ENCODE measurements around the gene MUC5B. TPM values are rescaled to one million over a fixed set of nuclear protein-coding genes. Genes with fewer than 3 reads are reported as not detected.
"Not testable (repeated sequence)": the region's sequence is repeated elsewhere in the genome, so short reads cannot be mapped to it uniquely, and the experiment has no call there.

MUC5B gene
- polyA plus RNA-seq, 3 donors: 0.13 to 0.37 TPM; not detected in 1

DNA sequence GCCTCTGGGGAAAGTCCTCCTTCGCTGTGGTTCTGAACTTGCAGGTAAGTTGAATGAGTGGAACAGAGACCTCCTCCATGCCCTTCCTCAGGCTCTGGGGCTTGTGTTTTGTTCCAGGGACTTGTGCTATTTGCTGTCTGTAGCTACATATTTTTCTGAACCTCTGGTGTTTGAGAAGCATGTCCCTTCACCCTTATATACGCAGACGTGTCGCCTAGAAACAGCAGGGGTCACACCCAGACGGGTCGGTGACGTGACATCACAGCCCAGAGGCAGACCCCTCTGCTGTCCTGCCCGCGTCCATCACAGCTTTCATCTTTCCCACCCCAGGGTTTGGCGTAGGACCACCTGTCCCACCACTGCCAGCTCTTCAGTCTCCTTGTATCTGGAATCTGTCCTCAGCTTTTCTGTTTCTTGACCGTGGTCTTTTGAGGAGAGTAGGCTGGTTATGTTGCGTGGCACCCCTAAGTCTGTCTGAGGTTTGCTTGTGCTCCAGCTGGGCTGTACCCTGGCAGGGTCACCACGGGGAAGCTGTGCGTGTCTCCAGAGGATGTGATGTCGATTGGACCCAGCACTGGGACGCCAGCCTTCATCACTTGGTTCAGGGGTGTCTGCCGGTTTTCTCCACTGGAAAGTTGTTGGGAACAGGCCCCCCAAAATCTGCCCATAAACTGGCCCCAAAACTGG, 13.4 kb upstream of the MUC5B start:
- WGBS, 3 donors: 89 to 91% (median 90%) methylated on average over 17 of the region's 17 CpGs
- no peak overlapping the region for H3K27ac ChIP-seq (ENCODE audit: low read depth, low read length)

- H3K27ac ChIP-seq (ENCODE audit: low read depth, low read length): no peak overlapping the region
- WGBS, 3 donors: 77 to 87% (median 87%) methylated on average over 2 of the region's 2 CpGs
Measured at GRCh38 chr11:1211838-1212237, 11.0 kb upstream of the MUC5B start.

DNA sequence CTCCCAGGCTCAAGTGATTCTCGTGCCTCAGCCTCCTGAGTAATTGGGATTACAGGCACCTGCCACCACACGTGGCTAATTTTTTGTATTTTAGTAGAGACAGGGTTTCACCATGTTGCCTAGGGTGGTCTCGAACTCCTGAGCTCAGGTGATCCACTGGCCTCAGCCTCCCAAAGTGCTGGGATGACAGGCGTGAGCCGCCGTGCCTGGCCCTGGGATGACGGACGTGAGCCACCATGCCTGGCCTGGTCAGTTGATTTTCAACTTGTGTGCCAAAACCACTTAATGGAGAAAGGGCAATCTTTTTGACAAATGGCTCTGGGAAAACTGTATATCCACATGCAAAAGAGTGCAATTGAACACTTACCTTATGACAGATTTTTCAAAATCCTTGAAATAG, 7.0 kb upstream of the MUC5B start:
- H3K27ac ChIP-seq (ENCODE audit: low read depth, low read length): not testable (repeated sequence)
- 78 to 82% (median 78%) methylated on average over 8 of the region's 8 CpGs for WGBS, 3 donors

DNA sequence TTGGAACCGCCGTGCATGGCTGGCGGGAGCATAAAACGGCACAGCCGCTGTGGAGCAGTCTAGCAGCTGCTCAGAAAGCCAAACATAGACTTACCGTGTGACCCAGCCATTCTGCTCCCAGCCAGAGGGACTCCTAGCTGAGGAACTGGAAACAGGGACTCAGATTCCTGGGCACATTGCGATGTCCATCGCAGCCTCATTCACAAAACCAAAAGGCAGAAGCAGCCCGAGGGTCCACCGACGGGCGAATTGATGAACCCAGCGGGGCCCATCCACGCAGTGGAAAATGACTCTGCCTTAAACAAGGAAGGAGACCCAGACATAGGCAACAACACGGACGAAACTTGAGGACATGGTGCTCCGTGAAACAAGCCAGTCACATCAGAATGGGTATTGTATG, 5.7 kb upstream of the MUC5B start:
- H3K27ac ChIP-seq (ENCODE audit: low read depth, low read length): no peak overlapping the region
- WGBS, 3 donors: 91 to 93% (median 93%) methylated on average over 17 of the region's 17 CpGs

DNA sequence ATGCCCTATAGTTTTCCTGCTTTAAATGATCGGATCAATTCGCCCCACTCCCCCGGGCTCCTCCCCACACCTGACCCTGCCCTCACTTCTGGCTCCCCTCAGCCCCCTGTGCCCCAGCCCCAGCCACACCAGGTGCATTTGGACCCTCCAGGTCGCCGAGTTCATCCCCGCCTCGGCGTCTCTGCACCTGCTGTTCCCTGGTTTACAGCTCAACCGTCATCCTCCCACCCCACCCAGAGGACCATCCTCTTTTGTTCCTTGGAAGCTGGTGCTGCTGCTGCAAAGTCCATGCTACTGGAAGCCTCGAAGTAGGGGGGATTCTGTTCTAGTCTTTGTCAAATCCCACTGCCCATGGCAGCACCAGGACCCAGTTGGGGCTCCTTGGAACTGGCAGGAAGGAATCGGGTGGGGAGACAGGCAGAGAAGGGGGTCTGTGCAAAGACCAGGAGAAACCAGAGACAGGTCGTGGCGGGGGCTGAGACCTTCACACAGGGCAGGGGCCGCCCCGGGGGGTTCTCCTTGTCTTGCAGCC, 4.5 kb upstream of the MUC5B start:
- H3K27ac ChIP-seq (ENCODE audit: low read depth, low read length): no peak overlapping the region
- WGBS, 3 donors: 68 to 75% (median 71%) methylated on average over 15 of the region's 15 CpGs

DNA sequence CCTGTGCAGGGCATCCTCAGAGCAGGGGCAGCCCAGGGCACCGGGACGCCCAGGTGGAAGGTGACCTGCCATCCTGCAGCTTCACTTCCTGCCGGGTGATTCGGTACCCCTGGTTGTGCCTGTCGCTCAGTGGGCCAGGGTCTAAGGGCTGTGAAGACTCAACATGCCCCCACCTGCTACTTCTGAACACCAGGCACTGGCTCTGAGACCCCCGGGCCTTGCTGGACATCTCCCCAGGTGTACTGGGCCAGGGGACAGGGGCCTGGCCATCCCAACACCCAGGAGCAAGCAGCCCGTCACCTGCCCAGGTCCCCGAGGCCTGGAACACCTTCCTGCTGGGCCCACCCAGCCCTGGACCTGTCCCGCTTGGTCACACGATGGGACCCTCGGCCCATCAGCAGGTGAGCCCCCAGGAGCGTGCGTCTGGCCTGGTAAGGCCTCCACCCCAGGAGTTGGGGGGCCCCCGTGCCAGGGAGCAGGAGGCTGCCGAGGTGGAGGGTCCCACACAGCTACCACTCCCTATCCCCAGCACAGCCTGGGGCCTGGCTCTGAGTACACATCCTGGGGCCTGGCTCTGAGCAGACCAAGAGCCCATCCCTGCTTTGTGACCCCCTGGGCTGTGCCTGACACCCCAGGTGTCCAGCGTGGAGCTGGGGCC, 3.9 kb upstream of the MUC5B start:
- no peak overlapping the region for H3K27ac ChIP-seq (ENCODE audit: low read depth, low read length)
- 79 to 89% (median 83%) methylated on average over 14 to 16 of the region's 16 CpGs for WGBS, 3 donors

- 56 to 71% (median 68%) methylated on average over 10 of the region's 10 CpGs for WGBS, 3 donors
- no peak overlapping the region for H3K27ac ChIP-seq (ENCODE audit: low read depth, low read length)
Measured at GRCh38 chr11:1219446-1219833, 3.4 kb upstream of the MUC5B start.

DNA sequence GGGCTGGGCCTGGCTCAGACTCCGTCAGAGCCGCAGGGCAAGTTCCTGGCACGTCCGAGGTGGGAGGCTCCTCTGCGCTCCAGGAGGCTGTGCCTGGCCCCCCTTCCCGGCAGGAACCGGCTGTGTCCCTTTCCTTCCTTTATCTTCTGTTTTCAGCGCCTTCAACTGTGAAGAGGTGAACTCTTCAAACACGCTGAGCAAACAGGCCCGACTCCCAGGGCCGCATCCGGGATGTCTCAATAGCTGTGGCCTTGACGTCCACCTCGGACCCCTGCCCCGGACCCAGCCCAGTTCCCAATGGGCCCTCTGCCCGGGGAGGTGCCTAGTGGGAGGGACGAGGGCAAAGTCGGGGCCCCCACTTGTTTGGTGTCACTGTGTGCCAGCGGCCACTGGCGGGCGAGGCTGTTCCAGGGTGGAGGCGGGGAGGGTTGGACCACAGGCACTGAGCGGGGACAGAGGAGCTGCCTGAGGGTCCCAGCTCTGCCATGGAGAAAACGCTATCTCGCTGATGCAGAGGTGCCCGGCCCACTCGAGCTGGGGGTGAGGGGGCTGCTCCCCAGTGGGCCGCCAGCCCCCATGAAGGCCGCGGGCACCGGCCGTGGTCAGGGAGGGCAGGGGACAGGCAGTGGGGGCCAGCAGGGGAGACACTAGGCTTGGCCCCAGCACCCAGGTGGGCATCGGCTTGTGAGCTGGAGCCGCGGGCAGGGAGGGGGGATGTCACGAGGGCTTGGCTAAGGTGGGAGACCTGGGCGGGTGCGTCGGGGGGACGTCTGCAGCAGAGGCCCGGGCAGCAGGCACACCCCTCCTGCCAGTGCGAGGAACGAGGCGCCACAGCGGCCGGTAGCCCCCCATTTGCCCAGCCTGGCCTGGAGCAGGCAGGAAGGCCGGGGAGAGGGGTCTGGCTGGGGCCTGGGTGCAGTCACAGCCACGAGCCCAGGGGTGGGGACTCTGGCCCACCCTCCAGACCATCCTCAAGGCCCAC, 2.7 kb upstream of the MUC5B start:
- no peak overlapping the region for H3K27ac ChIP-seq (ENCODE audit: low read depth, low read length)
- 32 to 62% (median 57%) methylated on average over 35 to 48 of the region's 48 CpGs for WGBS, 3 donors

- 57 to 70% (median 61%) methylated on average over 28 of the region's 28 CpGs for WGBS, 3 donors
- no peak overlapping the region for H3K27ac ChIP-seq (ENCODE audit: low read depth, low read length)
Measured at GRCh38 chr11:1220941-1221721, 1.7 kb upstream of the MUC5B start.

DNA sequence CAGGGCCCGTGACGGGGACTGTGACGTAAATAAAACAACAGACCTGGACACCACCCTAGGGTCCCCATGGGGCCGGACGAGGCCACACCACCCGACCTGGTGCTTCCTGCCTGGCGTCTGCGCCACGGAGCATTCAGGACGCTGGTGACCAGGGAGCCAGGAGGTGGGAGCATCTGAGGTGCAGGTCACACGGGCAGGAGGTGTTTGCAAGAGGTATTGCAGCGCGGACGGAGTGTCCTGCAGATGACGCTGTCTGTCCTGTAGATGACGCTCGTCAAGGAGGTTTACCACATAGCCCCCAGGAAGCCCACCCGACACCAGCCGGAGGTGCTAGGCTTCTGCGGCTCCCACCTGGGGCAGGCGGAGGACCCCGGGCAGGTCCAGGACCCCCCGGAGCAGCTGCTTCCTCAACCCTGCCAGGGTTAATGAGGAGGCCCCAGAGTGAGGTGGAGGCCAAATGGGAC, 986 bp upstream of the MUC5B start:
- WGBS, 3 donors: 72 to 78% (median 78%) methylated on average over 23 of the region's 23 CpGs
- H3K27ac ChIP-seq (ENCODE audit: low read depth, low read length): no peak overlapping the region

GRCh38 chr11:1223346-1224110, 662 bp downstream of the MUC5B start:
- 52 to 66% (median 59%) methylated on average over 21 to 22 of the region's 22 CpGs for WGBS, 3 donors

GRCh38 chr11:1224111-1224490, 1.2 kb downstream of the MUC5B start:
- WGBS, 3 donors: 36 to 50% (median 38%) methylated on average over 5 to 7 of the region's 7 CpGs
- H3K27ac ChIP-seq (ENCODE audit: low read depth, low read length): no peak overlapping the region

More at GRCh38 chr11:1223346-1224110, 662 bp downstream of the MUC5B start:
- no peak overlapping the region for H3K27ac ChIP-seq (ENCODE audit: low read depth, low read length)

- H3K27ac ChIP-seq (ENCODE audit: low read depth, low read length): no peak overlapping the region
- 54 to 72% (median 67%) methylated on average over 25 to 27 of the region's 27 CpGs for WGBS, 3 donors
Measured at GRCh38 chr11:1224491-1225385, 1.9 kb downstream of the MUC5B start.

GRCh38 chr11:1225386-1226225, 2.7 kb downstream of the MUC5B start:
- 80 to 82% (median 81%) methylated on average over 29 of the region's 29 CpGs for WGBS, 3 donors
- no peak overlapping the region for H3K27ac ChIP-seq (ENCODE audit: low read depth, low read length)

GRCh38 chr11:1226226-1226985, 3.5 kb downstream of the MUC5B start:
- 68 to 78% (median 74%) methylated on average over 40 to 41 of the region's 41 CpGs for WGBS, 3 donors
- H3K27ac ChIP-seq (ENCODE audit: low read depth, low read length): no peak overlapping the region
